MCF 10A (cell line): ENCODE measurements around the gene ARHGAP15. TPM values are rescaled to one million over a fixed set of nuclear protein-coding genes. Genes with fewer than 3 reads are reported as not detected.

Source experiments
- BruUV-seq: library from RNA; stranded (reverse); fragments of 400-500 nt; replicated peaks from 2 replicates; lab custom pipeline; 2021; lab: Mats Ljungman, UMichigan
- CTCF ChIA-PET: fragments of 300-600 bp; sonication (Branson Sonifier 250); formaldehyde crosslinking; extraction: SDS; loops from one replicate; lab custom pipeline; 2021; ENCODE audit warnings: antibody characterized with exemption, inconsistent platforms; lab: Yijun Ruan, JAX
- POLR2A ChIA-PET: fragments of 300-600, 350-650 bp; sonication (Branson Sonifier 250); formaldehyde crosslinking; extraction: SDS; loops from one replicate; lab custom pipeline; 2020; ENCODE audit warnings: antibody characterized with exemption, inconsistent platforms; lab: Yijun Ruan, JAX
- DNase-seq: peaks from one replicate; pipeline ENCODE4 v3.0.0-alpha.2; 2018; ENCODE audit not compliant: unreplicated experiment
- H3K27ac Mint-ChIP-seq: one replicate; pipeline ENCODE4 v1.8.0; 2022; ENCODE audit warnings: mild to moderate bottlenecking, low read depth, mixed read lengths; ENCODE audit not compliant: unreplicated experiment
- H3K27me3 Mint-ChIP-seq: one replicate; pipeline ENCODE4 v1.8.0; 2022; ENCODE audit warnings: mixed read lengths; ENCODE audit not compliant: insufficient read depth, unreplicated experiment
- H3K36me3 Mint-ChIP-seq: one replicate; pipeline ENCODE4 v1.8.0; 2022; ENCODE audit warnings: mild to moderate bottlenecking, moderate library complexity, mixed read lengths; ENCODE audit not compliant: insufficient read depth, unreplicated experiment
- H3K4me1 Mint-ChIP-seq: one replicate; pipeline ENCODE4 v1.8.0; 2022; ENCODE audit warnings: mixed read lengths; ENCODE audit not compliant: insufficient read depth, unreplicated experiment
- H3K4me3 Mint-ChIP-seq: one replicate; pipeline ENCODE4 v1.8.0; 2022; ENCODE audit warnings: mild to moderate bottlenecking, moderate library complexity, mixed read lengths; ENCODE audit not compliant: unreplicated experiment
- H3K9me3 Mint-ChIP-seq: one replicate; pipeline ENCODE4 v1.8.0; 2022; ENCODE audit warnings: mixed read lengths; ENCODE audit not compliant: unreplicated experiment
- CTCF ChIP-seq: fragments of 200-600 bp; IDR thresholded peaks from one replicate; pipeline ENCODE4 v1.8.0; 2022; ENCODE audit warnings: antibody characterized with exemption, mild to moderate bottlenecking; ENCODE audit not compliant: unreplicated experiment
- intact Hi-C: fragments of 100-400 bp; cut with micrococcal nuclease; formaldehyde crosslinking; loops from 2 replicates; pipeline ENCODE4 v1.14.1; 2022
- total RNA-seq: library from RNA; stranded (reverse); gene quantifications from 2 replicates; pipeline ENCODE4 v1.2.3, GENCODE V29; 2022

The ARHGAP15 gene
- total RNA-seq, 1 experiment from 2014 or later, result not detected

GRCh38 chr2:143123911-143124310 lies 5.3 kb upstream of the ARHGAP15 start:
- POLR2A ChIA-PET, result no interaction called here
- no TSS peak for BruUV-seq
- Mint-ChIP-seq H3K4me3 (no peak overlapping the region), H3K27ac (no peak overlapping the region), H3K27me3 (no peaks in the 10 kb centered on the region), H3K4me1 (no peaks in the 10 kb centered on the region), H3K36me3 (no peaks in the 10 kb centered on the region), H3K9me3 (no peaks in the 10 kb centered on the region)
- intact Hi-C loops, result no loop called here
- TF ChIP-seq CTCF, result no peak
- CTCF ChIA-PET, result interaction anchor here (0.6 to 1.2 kb wide), 3 partner anchors 12 to 46 kb away, joined by 3 to 7 read pairs (median 5); no protein-coding TSS in a partner anchor
- DNase-seq, result no peak

GRCh38 chr2:143124445-143124844 lies 4.8 kb upstream of the ARHGAP15 start:
- Mint-ChIP-seq H3K36me3 (no peaks in the 10 kb centered on the region), H3K27me3 (no peaks in the 10 kb centered on the region), H3K4me1 (no peaks in the 10 kb centered on the region), H3K4me3 (no peak overlapping the region), H3K9me3 (no peaks in the 10 kb centered on the region), H3K27ac (no peak overlapping the region)
- no peak for TF ChIP-seq CTCF
- CTCF ChIA-PET, result interaction anchor here (0.6 to 1.2 kb wide), 3 partner anchors 12 to 946 kb away, joined by 4 to 8 read pairs (median 7); no protein-coding TSS in a partner anchor
- BruUV-seq, result no TSS peak
- DNase-seq, result no peak
- intact Hi-C loops, result no loop called here
- POLR2A ChIA-PET, result no interaction called here

GRCh38 chr2:143125717-143126116 lies 3.5 kb upstream of the ARHGAP15 start:
- H3K27ac Mint-ChIP-seq, result no peak overlapping the region
- no peak for TF ChIP-seq CTCF
- no peaks in the 10 kb centered on the region for H3K4me1 Mint-ChIP-seq
- no peak for DNase-seq
- intact Hi-C loops, result no loop called here
- H3K27me3 Mint-ChIP-seq, result no peaks in the 10 kb centered on the region
- ChIA-PET POLR2A (no interaction called here), CTCF (interaction anchor here (2.1 kb wide), 1 partner anchor 15 kb away, joined by 5 read pairs; no protein-coding TSS in a partner anchor)
- BruUV-seq, result no TSS peak
- no peaks in the 10 kb centered on the region for H3K9me3 Mint-ChIP-seq
- no peak overlapping the region for H3K4me3 Mint-ChIP-seq
- no peaks in the 10 kb centered on the region for H3K36me3 Mint-ChIP-seq

- intact Hi-C loops, result no loop called here
- ChIA-PET POLR2A (no interaction called here), CTCF (interaction anchor here (1.5 to 1.6 kb wide), 2 partner anchors 19 to 73 kb away, joined by 5 to 6 read pairs; no protein-coding TSS in a partner anchor)
- no peaks in the 10 kb centered on the region for H3K27me3 Mint-ChIP-seq
- H3K36me3 Mint-ChIP-seq, result no peaks in the 10 kb centered on the region
- H3K4me3 Mint-ChIP-seq, result no peak overlapping the region
- H3K4me1 Mint-ChIP-seq, result no peaks in the 10 kb centered on the region
- no TSS peak for BruUV-seq
- DNase-seq, result no peak
- peaks cover 7% of the 10 kb centered on the region for H3K9me3 Mint-ChIP-seq
- no peak for TF ChIP-seq CTCF
- H3K27ac Mint-ChIP-seq, result no peak overlapping the region
Observed at GRCh38 chr2:143132355-143132754, 3.1 kb downstream of the ARHGAP15 start.
